Putamen (tissue), 1 donor: ENCODE data around the gene INPP5A.
A peak's percentile ranks its signal among the peaks of the same experiment; 100 is the strongest.
"Not testable (repeated sequence)": the region's sequence is repeated elsewhere in the genome, so short reads cannot be mapped to it uniquely, and the experiment has no call there.

ENCODE experiments used
- DNase-seq: peaks from one replicate; pipeline ENCODE4 v3.0.0-alpha.2; 2016; ENCODE audit warnings: low spot score

INPP5A gene

GRCh38 chr10:132537684-132538001 is at the start of gene INPP5A:
INPP5A (plus strand) TSS chr10:132537787; CDS start chr10:132538097, 310 bp downstream.
- no peak for DNase-seq

- DNase-seq = no peak
These were observed 49.3 kb upstream of the INPP5A start for GRCh38 chr10:132488231-132488821.

DNA sequence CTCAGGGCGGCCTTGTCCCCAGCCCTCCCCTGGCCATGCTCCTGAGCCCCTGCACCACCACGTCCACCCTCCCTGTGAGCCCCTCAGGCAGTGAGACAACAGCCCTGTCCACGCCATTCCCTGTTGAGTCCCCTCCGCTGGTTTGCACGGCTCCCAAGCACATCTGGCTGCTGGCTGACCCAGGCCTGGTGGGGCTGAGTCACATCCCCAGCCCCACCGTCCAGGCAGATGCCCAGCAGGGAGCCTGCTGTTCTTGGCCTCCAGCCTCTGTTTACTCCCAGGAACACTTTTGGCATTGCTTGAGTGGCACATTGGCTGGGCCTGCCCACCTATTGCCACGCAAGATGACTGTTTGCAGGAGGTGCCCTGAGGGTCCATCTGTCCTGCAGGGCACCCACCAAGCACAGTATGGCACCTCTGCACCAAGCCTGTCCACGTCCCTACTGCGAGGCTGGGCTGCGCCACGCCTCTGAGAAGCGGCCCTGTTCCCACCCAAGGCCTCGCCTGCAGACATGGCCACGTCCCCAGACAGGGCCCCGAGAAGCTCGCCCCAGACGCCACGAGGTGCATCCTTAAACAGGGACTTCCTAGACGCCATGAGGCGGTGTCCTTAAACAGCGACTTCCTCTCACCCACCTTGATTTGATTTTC is 48.4 kb upstream of the INPP5A start:
- no peak for DNase-seq

- DNase-seq = no peak
These were observed 47.7 kb upstream of the INPP5A start for GRCh38 chr10:132489704-132490534.

GRCh38 chr10:132491534-132491933 is 46.1 kb upstream of the INPP5A start:
- DNase-seq = not testable (repeated sequence)

DNA sequence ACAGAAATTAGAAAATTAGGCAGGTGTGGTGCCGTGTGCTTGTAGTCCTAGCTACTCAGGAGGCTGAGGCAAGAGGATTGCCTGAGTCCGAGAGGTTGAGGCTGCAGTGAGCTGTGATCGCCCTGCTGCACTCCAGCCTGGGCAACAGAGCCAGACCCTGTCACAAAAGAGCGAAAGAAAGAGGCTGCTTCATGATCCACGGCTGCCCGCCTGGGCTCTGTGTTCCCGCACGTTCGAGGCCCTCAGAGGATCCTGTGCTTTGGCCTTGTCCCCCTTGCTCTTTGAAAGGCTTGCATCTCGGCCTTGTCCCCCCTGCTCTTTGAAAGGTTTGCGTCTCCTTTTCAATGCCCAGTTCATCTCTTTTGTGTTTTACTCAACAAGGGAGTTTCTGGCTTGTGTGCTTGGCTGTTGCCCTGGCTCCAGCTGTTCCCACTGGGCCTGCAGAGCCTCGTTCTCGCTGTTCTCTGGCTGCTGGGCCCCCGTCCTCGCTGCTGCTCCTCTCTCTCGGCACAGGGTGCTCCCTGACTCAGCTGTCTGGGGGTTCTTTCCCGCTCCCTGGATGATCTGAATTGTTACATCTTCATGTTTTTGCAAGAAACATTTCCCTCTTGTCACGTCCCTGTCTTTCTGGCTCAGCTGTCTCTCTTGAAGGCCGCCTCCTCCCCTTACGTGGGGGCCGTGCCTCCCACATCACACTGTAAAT is 45.1 kb upstream of the INPP5A start:
- DNase-seq = peak; percentile 82

GRCh38 chr10:132493246-132493755 is 44.3 kb upstream of the INPP5A start:
- peak; percentile 85 for DNase-seq

DNA sequence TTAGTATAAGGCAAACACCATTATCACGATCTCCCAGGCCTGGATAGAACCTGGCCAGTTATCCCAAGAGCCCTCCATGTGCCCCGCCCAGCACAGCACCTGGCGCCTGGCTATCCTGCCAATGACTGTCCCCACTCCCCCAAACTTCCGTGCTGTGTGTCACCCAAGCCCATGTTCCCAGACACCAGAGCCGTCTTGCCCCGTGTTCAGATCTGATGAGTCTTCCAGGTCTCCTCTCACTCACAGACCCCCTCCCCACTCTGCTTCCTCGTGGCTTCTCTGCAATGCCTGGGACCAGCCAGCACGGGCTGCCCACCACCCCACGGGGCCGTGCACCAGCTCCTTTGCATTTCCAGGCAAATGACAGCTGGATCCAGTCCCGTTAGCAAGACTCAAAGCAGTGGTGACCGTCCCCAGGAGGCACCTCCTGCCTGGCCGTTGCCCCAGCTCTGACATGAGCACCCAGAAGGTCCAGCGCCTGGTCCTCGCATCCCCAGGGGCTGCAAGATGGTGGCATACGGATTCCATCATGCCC is 43.8 kb upstream of the INPP5A start:
- DNase-seq = no peak

DNA sequence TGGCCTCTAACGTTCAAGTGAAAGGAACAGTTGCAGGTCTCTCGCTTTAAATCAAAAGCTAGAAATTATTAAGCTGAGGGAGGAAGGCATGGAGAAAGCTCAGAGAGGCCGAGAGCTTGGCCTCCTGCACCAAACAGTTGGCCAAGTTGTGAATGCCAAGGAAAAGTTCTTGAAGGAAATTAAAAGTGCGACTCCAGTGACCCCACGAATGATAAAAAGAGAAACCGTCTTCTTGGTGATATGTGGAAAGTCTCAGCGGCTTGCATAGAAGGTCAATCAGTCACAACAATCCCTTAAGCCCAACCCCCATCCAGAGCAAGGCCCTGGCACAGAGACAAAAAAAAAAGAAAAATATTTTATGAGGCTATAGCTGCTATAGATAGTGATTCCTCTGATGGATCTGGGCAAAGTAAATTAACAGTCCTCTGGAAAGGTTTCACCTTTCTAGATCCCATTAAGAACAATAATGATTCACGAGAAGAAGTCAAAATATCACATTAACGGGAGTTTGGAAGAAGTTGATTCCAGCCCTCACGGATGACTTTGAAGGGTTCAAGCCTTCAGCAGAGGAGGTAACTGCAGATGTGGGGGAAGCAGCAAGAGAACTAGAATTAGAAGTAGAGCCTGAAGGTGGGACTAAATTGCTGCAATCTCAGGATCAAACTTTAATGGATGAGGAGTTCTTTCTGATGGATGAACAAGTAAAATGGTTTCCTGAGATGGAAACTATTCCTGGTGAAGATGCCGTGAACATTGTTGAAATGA is 42.5 kb upstream of the INPP5A start:
- peak; percentile 77 for DNase-seq

- DNase-seq = no peak
These were observed 41.1 kb upstream of the INPP5A start for GRCh38 chr10:132496360-132497062.

GRCh38 chr10:132497063-132497680 is 40.4 kb upstream of the INPP5A start:
- DNase-seq = no peak

GRCh38 chr10:132497861-132498561 is 39.6 kb upstream of the INPP5A start:
- DNase-seq = no peak

DNA sequence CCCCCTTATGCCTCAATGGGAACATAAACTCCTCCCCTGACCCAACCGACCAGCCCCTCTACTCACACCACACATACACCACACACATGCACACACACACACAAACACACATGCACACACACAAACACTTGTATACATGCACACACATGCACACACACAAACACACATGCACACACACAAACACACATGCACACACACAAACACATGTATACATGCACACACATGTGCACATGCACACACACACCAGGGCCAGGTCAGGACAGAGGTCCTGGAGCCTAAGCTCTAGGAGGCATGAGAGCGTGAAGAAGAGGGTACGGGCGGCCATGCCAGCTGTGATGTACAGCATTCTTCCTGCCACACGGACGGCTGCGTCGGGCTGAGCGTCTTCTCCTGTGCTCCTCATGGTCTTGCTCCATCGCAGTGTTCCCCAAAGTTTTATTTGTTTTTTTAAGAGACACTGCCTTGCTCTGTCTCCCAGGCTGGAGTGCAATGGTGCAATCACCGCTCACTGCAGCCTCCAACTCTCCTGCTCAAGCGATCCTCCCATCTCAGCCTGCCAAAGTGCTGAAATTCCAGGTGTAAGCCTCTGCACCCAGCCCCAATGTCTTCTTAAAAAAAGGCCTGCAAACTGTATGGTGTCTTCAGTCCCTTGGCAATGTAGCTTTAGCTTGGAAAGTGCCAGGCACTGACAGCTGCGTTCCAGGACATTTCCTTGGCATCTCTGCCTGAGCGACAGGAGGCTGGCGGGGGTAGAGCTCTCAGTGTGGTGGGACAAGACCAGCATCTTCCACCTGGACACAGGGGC is 38.8 kb upstream of the INPP5A start:
- DNase-seq = no peak

DNA sequence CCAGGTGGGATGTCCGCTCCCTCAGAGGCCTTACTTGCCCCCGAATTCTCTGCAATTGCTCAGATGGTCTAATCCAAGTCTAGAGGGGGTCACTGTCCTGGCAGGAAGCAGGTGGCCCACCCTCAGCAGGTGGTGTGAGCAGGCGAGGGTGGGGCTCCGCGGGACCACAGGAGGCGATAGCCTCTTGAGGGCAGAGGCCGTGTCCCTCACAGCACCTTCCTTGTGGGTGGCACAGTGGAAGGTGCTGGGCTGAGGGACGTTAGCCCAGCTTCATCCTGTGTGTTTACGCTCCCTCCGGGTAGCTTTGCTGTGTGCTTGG is 38.3 kb upstream of the INPP5A start:
- no peak for DNase-seq

DNA sequence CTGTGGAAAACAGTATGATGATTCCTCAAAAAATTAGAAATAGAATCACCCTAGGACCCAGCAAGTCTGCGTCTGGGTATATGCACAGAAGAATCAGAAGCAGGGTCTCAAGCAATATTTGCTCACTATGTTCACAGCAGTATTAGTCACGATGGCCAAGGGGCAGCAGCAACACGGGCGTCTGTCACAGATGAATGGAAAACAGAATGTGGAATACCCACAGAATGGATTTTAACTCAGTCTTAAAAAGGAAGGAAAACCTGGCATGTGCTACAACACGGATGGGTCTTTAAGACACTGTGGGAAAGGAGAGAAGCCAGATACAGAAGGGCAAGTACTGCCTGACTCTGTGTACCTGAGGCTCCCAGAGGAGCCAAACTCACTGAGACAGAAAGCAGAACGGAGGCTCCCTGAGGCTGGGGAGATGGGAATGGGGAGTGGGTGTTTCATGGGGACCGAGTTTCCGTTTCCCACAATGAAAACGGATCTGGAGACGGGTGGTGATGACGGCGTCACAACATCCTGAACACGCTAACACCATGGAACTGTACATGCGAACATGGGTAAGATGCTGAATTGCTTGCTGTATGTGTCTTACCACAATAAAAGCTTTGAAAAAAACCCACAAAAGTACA is 36.7 kb upstream of the INPP5A start:
- no peak for DNase-seq

- DNase-seq = no peak
These were observed 34.9 kb upstream of the INPP5A start for GRCh38 chr10:132502544-132503300.

DNA sequence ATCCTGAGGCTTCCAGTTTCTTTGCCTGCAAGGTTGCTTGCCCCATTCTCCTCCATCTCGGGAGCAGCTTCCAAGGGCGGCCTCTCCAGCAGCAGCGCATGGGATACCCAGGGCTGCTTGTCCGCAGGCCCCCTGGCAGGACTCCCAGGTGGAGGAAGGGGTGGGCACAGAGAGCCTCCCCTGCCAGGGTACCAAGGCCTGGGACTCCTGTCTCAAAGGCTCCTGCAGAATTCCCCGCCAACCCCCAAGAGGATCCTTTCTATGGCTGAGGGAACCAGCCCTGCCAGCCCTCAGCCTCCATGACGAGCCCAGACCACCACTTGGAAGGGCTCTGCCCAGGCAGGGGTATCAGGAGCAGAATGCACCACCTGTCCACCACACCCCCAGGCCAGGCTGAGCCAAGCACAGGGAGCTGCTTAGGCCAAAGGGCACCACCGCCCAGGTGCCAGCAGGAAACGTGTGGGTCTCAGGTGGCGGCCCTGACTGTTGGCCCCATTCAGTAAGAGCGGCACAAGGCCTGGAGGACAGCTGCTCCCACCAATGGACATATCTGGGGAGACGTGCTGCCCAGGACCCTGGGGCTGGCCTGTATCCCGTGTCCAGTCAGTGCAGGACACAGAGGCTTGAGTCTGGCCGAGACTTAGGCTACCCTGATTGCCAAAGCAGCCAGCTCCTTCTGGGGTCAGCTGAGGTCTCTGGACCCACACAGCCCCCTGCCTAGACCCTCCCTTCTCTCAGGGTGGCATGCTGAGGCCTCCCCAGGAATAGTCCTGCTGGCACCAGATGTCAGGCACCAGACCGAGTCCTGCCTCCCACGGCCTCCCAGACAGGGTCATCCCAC is 33.8 kb upstream of the INPP5A start:
- no peak for DNase-seq
